Body of pancreas (tissue), 4 donors: ENCODE data around the gene MVP. TPM values are rescaled to one million over a fixed set of nuclear protein-coding genes. Genes with fewer than 3 reads are reported as not detected.

Experiments
- ATAC-seq: fragments of 150-250 bp; one replicate; pipeline ENCODE4 v1.9.1; 2016
- DNase-seq, 4 donors: peaks; one replicate each; pipeline ENCODE4 v3.0.0-alpha.2; 2019
- H3K27ac ChIP-seq, 4 donors: fragments of 200-600 bp; sonication (generic); 1 replicate in 3 of 4; 2 replicates in 1 of 4; pipeline versions ENCODE4 v1.5.1 to v1.6.1; 2016 to 2019; ENCODE audit warnings: mild to moderate bottlenecking in 1 of 4, mixed read lengths in 1 of 4, moderate library complexity in 1 of 4
- H3K27me3 ChIP-seq, 2 donors: fragments of 200-600 bp; sonication (generic); one replicate each; pipeline ENCODE4 v1.6.0; 2016; ENCODE audit warnings: mild to moderate bottlenecking in 1 of 2
- H3K36me3 ChIP-seq, 2 donors: fragments of 200-600 bp; sonication (generic); replicated peaks in 1 of 2; 2 replicates each; pipeline ENCODE4 v1.5.1; 2016; ENCODE audit warnings: low read depth in 2 of 2; ENCODE audit not compliant: insufficient read depth in 1 of 2
- H3K4me1 ChIP-seq: fragments of 200-600 bp; sonication (generic); one replicate; pipeline ENCODE4 v1.6.0; 2016
- H3K4me3 ChIP-seq, 2 donors: fragments of 200-600 bp; sonication (generic); 1 replicate in 1 of 2; 2 replicates in 1 of 2; pipeline ENCODE4 v1.5.1; 2016 to 2019
- H3K9me3 ChIP-seq, 3 donors: fragments of 200-600 bp; sonication (generic); 1 replicate in 2 of 3; 2 replicates in 1 of 3; pipeline ENCODE4 v1.5.1; 2016
- CTCF ChIP-seq, 7 experiments: fragments of 450-650 bp in 4 of 7; fragments of 200-600 bp in 3 of 7; sonication (generic) in 3 of 7; IDR thresholded peaks; one replicate each; pipeline ENCODE4 v1.5.1; 2016 to 2019; ENCODE audit warnings: antibody characterized with exemption in 7 of 7
- POLR2A ChIP-seq, 3 donors: fragments of 450-650 bp; IDR thresholded peaks; one replicate each; pipeline ENCODE4 v1.6.1; 2016; ENCODE audit warnings: antibody characterized with exemption in 3 of 3, mild to moderate bottlenecking in 2 of 3
- WGBS, 2 donors: methylation state at CpG; one replicate each; pipeline ENCODE4 v1.1.5; 2017; 5-methylcytosine and 5-hydroxymethylcytosine counted together
- intact Hi-C: fragments of 100-400 bp; cut with DNase I; formaldehyde crosslinking; loops from one replicate; pipeline ENCODE4 v1.15.1; 2023
- total RNA-seq, 2 donors: library from RNA; depleted of rRNA; stranded (reverse); fragments of >200 nt; gene quantifications; one replicate each; pipeline ENCODE4 v1.1.0, GENCODE V29; 2016

Gene MVP
- total RNA-seq, 2 donors from 2014 or later, result 75.5 to 139 TPM

DNA sequence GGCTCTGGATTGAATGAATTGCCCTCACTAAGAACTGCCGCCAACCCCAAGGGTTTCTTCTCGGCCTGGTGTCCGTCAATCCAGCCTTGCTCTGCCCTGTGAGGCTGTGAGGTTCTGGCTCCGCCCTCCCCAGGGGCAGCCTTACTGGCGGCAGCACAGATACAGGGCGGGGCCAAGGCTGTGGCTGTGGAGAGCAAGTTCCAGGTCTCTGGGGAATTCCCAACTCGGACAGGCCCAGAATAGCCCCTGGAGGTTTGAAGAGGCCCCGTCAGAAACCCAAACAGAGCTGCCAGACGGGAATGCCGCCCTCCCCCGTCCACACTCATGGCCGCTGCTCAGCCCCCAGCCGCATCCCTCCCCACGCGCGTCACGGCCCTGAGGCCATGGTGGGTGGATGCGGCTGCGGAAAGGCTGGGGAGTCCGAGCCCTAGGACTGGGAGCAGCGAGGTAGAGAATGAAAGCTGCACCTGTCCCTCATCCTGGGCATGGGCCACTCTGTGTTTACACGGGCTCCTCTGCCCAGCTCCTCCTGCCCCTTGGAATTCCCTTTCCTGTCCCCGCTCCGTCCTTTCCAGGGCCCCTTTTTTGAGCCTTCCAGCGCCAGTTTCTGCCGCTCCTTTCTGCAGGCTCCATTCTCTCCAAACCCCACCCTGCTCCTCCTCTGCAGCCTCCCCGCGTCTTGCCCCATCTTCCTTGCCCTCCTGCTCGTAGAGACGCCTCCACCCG, 8.9 kb upstream of the MVP start:
- intact Hi-C loops, result no loop called here
- 0 to 2% methylated on average over 13 to 31 of the region's 31 CpGs for WGBS, 2 donors
- ATAC-seq, result peak; percentile 69

DNA sequence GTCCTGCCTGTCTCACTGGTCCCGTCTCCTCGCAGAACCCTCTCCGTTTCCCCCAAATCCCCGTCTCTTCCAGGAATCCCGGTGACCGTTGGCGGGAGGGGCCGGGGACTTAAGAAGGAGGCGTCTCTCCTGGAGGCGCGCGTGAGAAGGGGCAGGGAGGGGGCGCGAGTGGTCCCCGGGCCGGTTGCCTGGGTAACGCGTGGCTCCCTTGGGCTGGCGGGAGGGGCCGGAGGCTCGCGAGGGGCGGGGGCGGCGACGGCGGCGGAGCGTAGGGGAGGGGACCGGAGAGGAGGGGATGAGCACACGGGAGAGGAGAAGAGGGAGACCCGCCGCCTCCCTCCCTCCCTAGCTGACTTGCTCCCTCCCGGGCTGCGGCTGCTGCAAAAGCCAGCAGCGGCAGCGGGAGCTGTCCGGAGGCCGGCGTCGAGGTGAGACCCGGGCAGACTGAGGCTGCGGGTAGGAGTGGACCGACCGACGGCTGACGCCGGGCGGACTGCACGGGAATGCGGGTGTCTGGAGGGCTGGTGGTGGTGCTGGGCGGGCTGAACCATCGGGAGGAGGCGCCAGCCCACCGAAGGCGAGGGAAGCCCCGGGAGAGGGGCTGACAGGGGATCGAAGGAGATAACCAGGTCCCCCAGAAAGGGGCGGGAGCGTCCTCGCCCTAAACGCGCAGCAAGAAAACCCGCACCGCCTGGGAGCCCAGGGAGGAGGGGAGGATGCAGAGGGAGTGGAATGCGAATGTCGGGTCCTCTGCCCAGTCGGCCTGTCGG, 8.2 kb upstream of the MVP start, which contains the start of gene PRRT2:
PRRT2 (plus strand) TSS at position 298 of the 770 bp plus-strand sequence. CDS start 862 bp downstream, outside the sequence.
- intact Hi-C loops, result no loop called here
- Histone ChIP-seq H3K4me1 (peaks cover 65% of the 10 kb centered on the region), H3K4me3 (peak within 1 kb of the TSS; percentile 2 to 9), H3K27me3 (no peaks in the 10 kb centered on the region), H3K36me3 (no peaks in the 10 kb centered on the region), H3K9me3 (no peaks in the 10 kb centered on the region), H3K27ac (peak within 1 kb of the TSS; percentile 77 to 90 (median 86))
- TF ChIP-seq CTCF (IDR thresholded peaks at IDR 0.05) (no peak), POLR2A (IDR thresholded peaks at IDR 0.05) (no peak)
- no peak for ATAC-seq
- 6 to 12% methylated on average over 43 to 69 of the region's 69 CpGs for WGBS, 2 donors
- peak; percentile 37 to 45 (median 42) for DNase-seq

More for the DNA sequence above, 8.9 kb upstream of the MVP start:
- H3K4me3 ChIP-seq, result peak overlapping the region; percentile 2 to 9
- no peaks in the 10 kb centered on the region for H3K9me3 ChIP-seq
- H3K27ac ChIP-seq, result peak overlapping the region; percentile 77 to 90 (median 86)
- DNase-seq, result peak; percentile 96 to 98 (median 98)
- no peaks in the 10 kb centered on the region for H3K36me3 ChIP-seq
- H3K4me1 ChIP-seq, result peaks cover 61% of the 10 kb centered on the region
- TF ChIP-seq CTCF (IDR thresholded peaks at IDR 0.05) (no peak), POLR2A (IDR thresholded peaks at IDR 0.05) (peak; percentile 32 to 68 (median 63))
- H3K27me3 ChIP-seq, result no peaks in the 10 kb centered on the region

DNA sequence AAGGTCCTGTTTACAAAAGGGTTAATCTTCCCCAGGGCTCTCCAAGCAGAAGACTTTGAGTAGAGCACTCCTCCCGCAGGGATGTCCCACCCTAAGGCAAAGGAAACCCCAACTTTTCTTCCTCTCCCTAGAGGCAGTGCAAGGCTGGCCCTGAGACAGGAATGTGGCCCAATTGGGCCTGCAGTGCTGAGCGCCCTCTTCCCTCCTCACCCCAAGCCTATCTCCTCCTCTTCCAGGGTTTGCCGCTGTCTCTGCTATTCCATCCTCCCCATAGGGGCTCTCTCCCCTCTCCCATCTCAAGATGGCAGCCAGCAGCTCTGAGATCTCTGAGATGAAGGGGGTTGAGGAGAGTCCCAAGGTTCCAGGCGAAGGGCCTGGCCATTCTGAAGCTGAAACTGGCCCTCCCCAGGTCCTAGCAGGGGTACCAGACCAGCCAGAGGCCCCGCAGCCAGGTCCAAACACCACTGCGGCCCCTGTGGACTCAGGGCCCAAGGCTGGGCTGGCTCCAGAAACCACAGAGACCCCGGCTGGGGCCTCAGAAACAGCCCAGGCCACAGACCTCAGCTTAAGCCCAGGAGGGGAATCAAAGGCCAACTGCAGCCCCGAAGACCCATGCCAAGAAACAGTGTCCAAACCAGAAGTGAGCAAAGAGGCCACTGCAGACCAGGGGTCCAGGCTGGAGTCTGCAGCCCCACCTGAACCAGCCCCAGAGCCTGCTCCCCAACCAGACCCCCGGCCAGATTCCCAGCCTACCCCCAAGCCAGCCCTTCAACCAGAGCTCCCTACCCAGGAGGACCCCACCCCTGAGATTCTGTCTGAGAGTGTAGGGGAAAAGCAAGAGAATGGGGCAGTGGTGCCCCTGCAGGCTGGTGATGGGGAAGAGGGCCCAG, 7.3 kb upstream of the MVP start:
- Histone ChIP-seq H3K36me3 (no peaks in the 10 kb centered on the region), H3K27ac (peak overlapping the region in 1 of 4 donors; percentile 89), H3K4me3 (no peak overlapping the region), H3K27me3 (no peaks in the 10 kb centered on the region), H3K4me1 (peaks cover 65% of the 10 kb centered on the region), H3K9me3 (no peaks in the 10 kb centered on the region)
- 79 to 83% methylated on average over 7 of the region's 9 CpGs for WGBS, 2 donors
- ATAC-seq (no peak), DNase-seq (no peak)
- intact Hi-C loops, result no loop called here
- TF ChIP-seq POLR2A (IDR thresholded peaks at IDR 0.05), result no peak
- no peak for TF ChIP-seq CTCF (IDR thresholded peaks at IDR 0.05)

- Histone ChIP-seq H3K9me3 (no peaks in the 10 kb centered on the region), H3K4me1 (peaks cover 65% of the 10 kb centered on the region), H3K27ac (no peak overlapping the region), H3K27me3 (no peaks in the 10 kb centered on the region), H3K4me3 (no peak overlapping the region), H3K36me3 (no peaks in the 10 kb centered on the region)
- TF ChIP-seq CTCF (IDR thresholded peaks at IDR 0.05) (no peak), POLR2A (IDR thresholded peaks at IDR 0.05) (no peak)
- ATAC-seq (no peak), DNase-seq (no peak)
- WGBS, 2 donors, result 78 to 87% methylated on average over 22 to 24 of the region's 24 CpGs
- intact Hi-C loops, result no loop called here
These were observed 6.4 kb upstream of the MVP start for GRCh38 chr16:29813644-29814562.
